ENCODE measurements around the gene CBX1. TPM values are rescaled to one million over a fixed set of nuclear protein-coding genes. Genes with fewer than 3 reads are reported as not detected.

Gene CBX1
- total and polyA plus RNA-seq, 10 of the 15 experiments (the other 5 are each of a cell fraction or from before 2014, with no cell fraction given), result 11.8 to 99.2 (median 43.5) TPM

- POLR2A ChIA-PET, result interaction anchor here (0.5 to 4.4 kb wide), 12 partner anchors 9 to 409 kb away, joined by 3 to 23 read pairs (median 6); partner anchors contain the start of genes CDK5RAP3 and NFE2L1
- ATAC-seq, result peak; percentile 88
- peak within 1 kb of the TSS; percentile 82 for H3K4me2 ChIP-seq (ENCODE audit: control insufficient read depth, insufficient read depth)
- H4K20me1 ChIP-seq (ENCODE audit: control insufficient read depth, insufficient read depth), result no peaks in the 10 kb centered on the region
- H3K4me1 ChIP-seq (ENCODE audit: control insufficient read depth, insufficient read depth, low read length), result peaks cover 7% of the 10 kb centered on the region
- WGBS (ENCODE audit: insufficient coverage, insufficient replicate concordance, low lambda C conversion rate, missing lambda C conversion rate), result 1% methylated on average over 64 of the region's 64 CpGs
- H3K4me3 ChIP-seq, result peak within 1 kb of the TSS; percentile 97
- CTCF ChIA-PET, result interaction anchor here (0.8 to 33.4 kb wide), 21 partner anchors 8 to 244 kb away, joined by 3 to 525 read pairs (median 4); partner anchors contain the start of genes CBX1 and NFE2L1
- H3K79me2 ChIP-seq (ENCODE audit: control insufficient read depth, insufficient read depth, low read length), result peaks cover 44% of the 10 kb centered on the region
- H3K27me3 ChIP-seq (replicated peaks in 1 of 2; ENCODE audit: control insufficient read depth in 2 of 2, insufficient read depth in 2 of 2, low read length in 1 of 2), result no peaks in the 10 kb centered on the region
- H2AFZ ChIP-seq (ENCODE audit: control insufficient read depth, low read depth, low read length), result peak within 1 kb of the TSS; percentile 42
- in situ Hi-C loops (cut with MboI), result no loop called here
- intact Hi-C loops (cut with micrococcal nuclease; ENCODE audit: unreplicated experiment), result no loop called here
- RAD21 ChIA-PET (ENCODE audit: unreplicated experiment), result interaction anchor here (0.9 to 3.2 kb wide), 15 partner anchors 12 to 264 kb away, joined by 3 to 16 read pairs (median 4); partner anchors contain the start of gene CDK5RAP3
- H3K9ac ChIP-seq (ENCODE audit: control insufficient read depth, insufficient read depth, low read length), result peak within 1 kb of the TSS; percentile 68
- peak within 1 kb of the TSS; percentile 80 for H3K27ac ChIP-seq (ENCODE audit: control insufficient read depth, insufficient read depth)
- DNase-seq (ENCODE audit: low read depth, low spot score), result no peak
- peak; percentile 54 for FAIRE-seq
- BruUV-seq (replicated peaks), result TSS peak; percentile 91
- peaks cover 3% of the 10 kb centered on the region; the same call in 2 of the 3 replicates for H3K9me3 ChIP-seq (replicated peaks; ENCODE audit: control insufficient read depth, insufficient read depth, low read length)
- no peaks in the 10 kb centered on the region for H3K36me3 ChIP-seq (ENCODE audit: control insufficient read depth in 2 of 2, insufficient read depth in 2 of 2, low read length in 1 of 2)
- SMC1A ChIA-PET (ENCODE audit: uncharacterized antibody, unreplicated experiment), result interaction anchor here (0.7 to 7.5 kb wide), 11 partner anchors 10 to 228 kb away, joined by 3 to 54 read pairs (median 4); no protein-coding TSS in a partner anchor
- TF ChIP-seq HDGF (IDR thresholded peaks at IDR 0.05) (peak; percentile 55; the same call in 1 of the 2 replicates), ZNF24 (IDR thresholded peaks at IDR 0.05) (no peak), SREBF1 (IDR thresholded peaks at IDR 0.05; ENCODE audit: low read length) (no peak), ELK1 (IDR thresholded peaks at IDR 0.05; ENCODE audit: low read depth, low read length) (no peak), NBN (IDR thresholded peaks at IDR 0.05) (peak; percentile 75), NFXL1 (IDR thresholded peaks at IDR 0.05; ENCODE audit: borderline replicate concordance) (no peak), CEBPB (IDR thresholded peaks at IDR 0.05; ENCODE audit: borderline replicate concordance in 1 of 2, low read depth in 2 of 2, low read length in 2 of 2) (no peak), RUNX3 (IDR thresholded peaks at IDR 0.05; ENCODE audit: low read length) (0 out of 2 replicates have a peak, but pooled peaks have one; percentile 13), ZNF217 (IDR thresholded peaks at IDR 0.05) (0 out of 2 replicates have a peak, but pooled peaks have one; percentile 17), ZNF622 (IDR thresholded peaks at IDR 0.05) (no peak), JUNB (IDR thresholded peaks at IDR 0.05) (no peak), CREB1 (IDR thresholded peaks at IDR 0.05; ENCODE audit: low read depth) (0 out of 2 replicates have a peak, but pooled peaks have one; percentile 49), PML (IDR thresholded peaks at IDR 0.05; ENCODE audit: low read length) (peak; percentile 86; the same call in 1 of the 2 replicates), TCF7 (IDR thresholded peaks at IDR 0.05; ENCODE audit: borderline replicate concordance) (no peak), MYB (IDR thresholded peaks at IDR 0.05; ENCODE audit: borderline replicate concordance, low read depth, low read length) (no peak), HSF1 (IDR thresholded peaks at IDR 0.05; ENCODE audit: low read depth, low read length) (no peak), YY1 (IDR thresholded peaks at IDR 0.05; ENCODE audit: low read depth, low read length) (peak; percentile 38; the same call in 1 of the 2 replicates), NKRF (conservative IDR thresholded peaks at IDR 0.05) (peak; percentile 78; the same call in 1 of the 2 replicates)
Observed at GRCh38 chr17:48107137-48108055, 6.1 kb upstream of the CBX1 start, which contains the start of gene SNX11. Gene SNX11, plus strand, starts transcription at chr17:48107766. Its CDS starts 4,278 bp downstream, at chr17:48112044.
